ENCODE results near the gene FOXE3. TPM values are rescaled to one million over a fixed set of nuclear protein-coding genes. Genes with fewer than 3 reads are reported as not detected.

The FOXE3 gene
- polyA plus RNA-seq (2012; ENCODE audit: missing spikeins) = not detected

DNA sequence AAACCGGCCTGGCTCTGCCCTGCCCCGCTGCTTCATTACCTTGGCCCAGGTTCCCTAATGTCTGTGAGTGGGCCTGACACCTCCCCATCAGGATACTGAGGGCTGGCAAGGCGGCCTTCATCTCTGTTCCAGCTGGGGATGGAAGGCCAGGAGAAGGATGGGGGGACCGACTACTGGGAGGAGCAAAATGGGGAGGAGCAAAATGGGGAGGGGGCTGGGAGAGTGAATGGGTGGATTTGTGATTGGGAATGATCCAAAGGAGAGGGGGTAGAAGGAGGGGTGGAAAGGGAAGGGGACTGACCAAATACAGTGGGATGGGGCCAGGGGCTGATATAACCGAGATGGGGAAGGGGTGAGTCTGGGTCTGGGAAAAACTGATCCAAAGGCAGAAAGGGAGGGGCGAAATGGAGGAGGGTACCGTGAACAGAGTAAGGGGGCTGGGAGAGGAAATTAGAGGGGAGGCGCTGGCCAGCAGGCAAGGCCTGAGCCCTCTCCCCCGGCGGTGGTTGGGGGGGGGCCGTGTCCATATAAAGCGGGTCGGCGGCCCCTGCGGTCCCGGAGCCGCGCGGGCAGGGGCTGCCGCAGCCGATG lies at the start of gene FOXE3:
TSS of gene FOXE3 (plus strand) at position 558 of the 591 bp plus-strand sequence. CDS start at position 589, 31 bp downstream.
- FAIRE-seq = no peak

DNA sequence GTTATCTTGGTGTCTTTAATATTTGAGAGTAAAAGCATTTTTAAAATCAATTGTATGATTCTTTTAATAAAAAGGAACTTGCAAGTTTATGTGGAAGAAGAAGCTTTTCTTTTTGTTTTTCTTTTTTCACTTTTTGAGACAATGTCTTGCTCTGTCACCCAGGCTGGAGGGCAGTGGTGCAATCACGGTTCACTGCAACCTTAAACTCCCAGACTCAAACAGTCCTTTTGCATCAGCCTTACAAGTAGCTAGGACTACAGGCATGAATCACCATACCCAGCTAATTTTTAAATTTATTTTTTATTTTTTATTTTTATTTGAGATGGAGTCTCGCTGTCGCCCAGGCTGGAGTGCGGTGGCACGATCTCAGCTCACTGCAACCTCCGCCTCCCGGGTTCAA lies 48.4 kb upstream of the FOXE3 start:
- no peak for DNase-seq (ENCODE audit: insufficient read length)
- TF ChIP-seq TAF1 (IDR thresholded peaks at IDR 0.05; ENCODE audit: borderline replicate concordance, low read depth, low read length) (no peak), POLR2A (IDR thresholded peaks at IDR 0.05; ENCODE audit: low read depth, low read length) (no peak), POLR2AphosphoS5 (IDR thresholded peaks at IDR 0.05; ENCODE audit: low read depth, low read length) (no peak)
- no peak for FAIRE-seq

More for the DNA sequence above, at the start of gene FOXE3:
- no peak for TF ChIP-seq POLR2A (IDR thresholded peaks at IDR 0.05; ENCODE audit: low read depth, low read length)
- TF ChIP-seq POLR2AphosphoS5 (IDR thresholded peaks at IDR 0.05; ENCODE audit: low read depth, low read length) = no peak
- TF ChIP-seq TAF1 (IDR thresholded peaks at IDR 0.05; ENCODE audit: borderline replicate concordance, low read depth, low read length) = no peak
- DNase-seq (ENCODE audit: insufficient read length) = no peak

DNA sequence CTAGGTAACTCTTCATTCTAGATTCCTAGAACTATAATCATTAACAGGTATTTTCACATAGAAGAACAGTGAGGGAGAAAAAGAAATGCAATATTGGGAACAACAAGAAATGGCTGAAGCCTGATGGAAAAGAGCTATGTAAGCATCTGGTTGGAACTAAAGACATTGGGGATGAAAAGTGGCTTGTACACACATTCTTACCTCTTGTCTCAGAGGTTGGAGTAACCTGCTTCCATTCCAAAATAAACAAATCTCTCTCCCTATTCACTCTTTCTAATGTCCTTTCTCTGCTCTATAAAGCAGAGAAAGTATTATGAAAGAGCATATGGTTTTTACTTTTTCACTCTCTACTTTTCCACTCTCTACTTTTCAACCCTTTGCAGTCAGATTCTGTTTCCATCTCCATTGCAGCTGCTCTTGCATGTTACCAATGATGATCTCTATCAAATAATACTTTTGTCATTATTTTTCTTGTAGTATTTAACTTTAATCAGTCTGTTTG lies 45.0 kb upstream of the FOXE3 start:
- TF ChIP-seq POLR2AphosphoS5 (IDR thresholded peaks at IDR 0.05; ENCODE audit: low read depth, low read length) (no peak), POLR2A (IDR thresholded peaks at IDR 0.05; ENCODE audit: low read depth, low read length) (no peak), TAF1 (IDR thresholded peaks at IDR 0.05; ENCODE audit: borderline replicate concordance, low read depth, low read length) (no peak)
- DNase-seq (ENCODE audit: insufficient read length) = no peak
- FAIRE-seq = no peak

DNA sequence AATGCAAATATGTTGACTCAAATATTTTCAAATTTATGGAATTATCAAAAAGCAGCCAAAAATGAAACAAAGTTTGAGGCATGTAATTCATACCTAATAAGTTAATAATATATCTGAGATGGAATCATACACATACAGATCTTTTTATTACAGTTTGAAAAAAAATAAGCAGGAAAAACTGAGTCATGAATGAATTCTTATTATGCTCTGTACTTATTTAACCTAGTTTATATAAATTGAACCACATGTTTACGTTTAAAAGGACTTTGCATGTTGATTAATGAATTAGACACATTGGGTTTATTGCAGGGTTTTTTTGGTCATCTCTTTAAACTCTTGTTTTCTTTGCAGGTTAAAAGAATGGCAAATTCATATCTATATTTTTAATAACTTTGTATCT lies 41.6 kb upstream of the FOXE3 start:
- no peak for FAIRE-seq
- DNase-seq (ENCODE audit: insufficient read length) = no peak
- no peak for TF ChIP-seq POLR2A (IDR thresholded peaks at IDR 0.05; ENCODE audit: low read depth, low read length)

DNA sequence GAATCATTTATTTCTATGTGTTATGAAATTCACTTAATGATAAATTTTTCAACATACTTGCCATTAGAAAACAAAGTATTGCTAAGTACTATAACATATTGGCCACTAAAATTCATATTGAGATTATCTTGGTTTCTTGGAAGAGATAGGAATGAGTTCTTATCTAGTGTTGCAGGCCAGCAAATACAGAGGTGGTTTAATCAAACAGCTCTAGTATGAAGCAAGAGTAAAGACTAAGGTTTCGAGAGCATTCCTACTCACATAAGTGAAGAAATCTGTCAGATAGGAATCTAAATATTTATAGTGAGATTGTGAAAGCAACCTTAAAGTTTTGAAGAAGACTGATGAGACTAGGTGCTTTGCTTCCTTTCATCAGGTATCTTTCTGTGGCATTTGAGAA lies 37.9 kb upstream of the FOXE3 start:
- TF ChIP-seq POLR2A (IDR thresholded peaks at IDR 0.05; ENCODE audit: low read depth, low read length) (no peak), TAF1 (IDR thresholded peaks at IDR 0.05; ENCODE audit: borderline replicate concordance, low read depth, low read length) (no peak), POLR2AphosphoS5 (IDR thresholded peaks at IDR 0.05; ENCODE audit: low read depth, low read length) (no peak)
- no peak for DNase-seq (ENCODE audit: insufficient read length)
- FAIRE-seq = no peak

DNA sequence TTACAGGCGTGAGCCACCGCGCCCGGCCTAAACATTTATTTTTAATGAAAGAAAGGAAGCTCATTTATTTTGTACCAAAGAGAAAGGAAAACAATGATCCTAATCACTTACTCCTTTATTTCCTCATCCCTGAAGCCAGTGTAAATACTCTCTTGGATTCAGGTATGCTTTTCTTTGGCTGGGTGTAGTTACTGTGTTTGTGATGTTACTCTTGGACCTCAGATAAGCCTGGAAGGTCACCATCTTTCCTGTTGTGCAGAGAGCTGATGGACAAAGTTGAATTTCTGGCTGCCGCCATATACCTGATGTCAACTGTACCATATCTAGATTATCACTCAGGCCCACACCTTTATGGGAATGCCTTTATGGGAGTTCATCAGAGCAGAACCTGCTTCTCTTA lies 35.4 kb upstream of the FOXE3 start:
- TF ChIP-seq POLR2AphosphoS5 (IDR thresholded peaks at IDR 0.05; ENCODE audit: low read depth, low read length) = no peak
- DNase-seq (ENCODE audit: insufficient read length) = no peak
- no peak for FAIRE-seq

DNA sequence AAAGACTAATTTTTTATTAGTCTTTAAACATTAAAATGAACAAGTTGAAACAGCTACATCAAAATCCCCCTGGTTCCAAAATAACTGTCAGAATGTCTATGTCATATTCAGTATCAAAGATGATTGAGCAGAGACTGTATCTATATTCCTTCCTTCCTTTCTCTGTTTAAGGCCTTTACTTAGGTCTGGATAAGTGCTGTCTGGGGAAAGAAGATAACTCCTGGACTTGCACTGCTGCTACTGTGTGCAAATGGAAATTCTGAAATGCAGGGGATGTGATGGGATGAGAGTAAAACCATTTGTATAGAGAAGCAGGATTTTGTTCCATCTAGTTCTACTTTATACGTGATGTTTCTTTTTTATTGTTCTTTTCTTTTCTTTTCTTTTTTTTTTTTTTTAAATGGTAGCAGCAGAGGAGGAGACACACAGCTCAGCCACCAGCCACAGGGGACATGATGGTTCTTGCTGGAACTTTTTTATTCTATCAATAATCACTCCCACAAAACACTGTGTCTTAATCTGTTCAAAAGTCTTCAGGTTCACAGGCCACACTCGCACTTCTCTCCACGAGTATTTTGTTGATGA lies 33.6 kb upstream of the FOXE3 start:
- TF ChIP-seq TAF1 (IDR thresholded peaks at IDR 0.05; ENCODE audit: borderline replicate concordance, low read depth, low read length) (no peak), POLR2A (IDR thresholded peaks at IDR 0.05; ENCODE audit: low read depth, low read length) (no peak), POLR2AphosphoS5 (IDR thresholded peaks at IDR 0.05; ENCODE audit: low read depth, low read length) (no peak)
- no peak for DNase-seq (ENCODE audit: insufficient read length)
- no peak for FAIRE-seq

DNA sequence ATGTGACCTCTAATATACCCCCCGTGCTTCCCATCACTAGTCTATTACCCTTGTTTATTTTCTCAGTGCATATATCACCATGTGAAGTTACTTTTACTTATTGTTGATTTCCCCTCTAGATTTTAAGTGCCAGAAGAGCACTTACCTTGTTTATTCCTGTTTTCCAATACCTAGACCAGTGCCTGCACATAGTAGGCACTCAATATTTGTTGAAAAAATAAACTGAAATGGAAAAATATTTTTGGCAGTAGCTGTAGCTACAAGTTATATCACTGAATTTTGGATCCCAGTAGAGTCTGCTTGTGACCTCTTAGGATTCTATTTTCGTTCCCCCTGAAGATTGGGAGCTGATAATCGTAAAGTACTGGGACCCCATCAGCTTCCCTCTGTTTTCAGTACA lies 32.0 kb upstream of the FOXE3 start:
- TF ChIP-seq POLR2A (IDR thresholded peaks at IDR 0.05; ENCODE audit: low read depth, low read length) (no peak), POLR2AphosphoS5 (IDR thresholded peaks at IDR 0.05; ENCODE audit: low read depth, low read length) (no peak), TAF1 (IDR thresholded peaks at IDR 0.05; ENCODE audit: borderline replicate concordance, low read depth, low read length) (no peak)
- FAIRE-seq (no peak), DNase-seq (ENCODE audit: insufficient read length) (no peak)

DNA sequence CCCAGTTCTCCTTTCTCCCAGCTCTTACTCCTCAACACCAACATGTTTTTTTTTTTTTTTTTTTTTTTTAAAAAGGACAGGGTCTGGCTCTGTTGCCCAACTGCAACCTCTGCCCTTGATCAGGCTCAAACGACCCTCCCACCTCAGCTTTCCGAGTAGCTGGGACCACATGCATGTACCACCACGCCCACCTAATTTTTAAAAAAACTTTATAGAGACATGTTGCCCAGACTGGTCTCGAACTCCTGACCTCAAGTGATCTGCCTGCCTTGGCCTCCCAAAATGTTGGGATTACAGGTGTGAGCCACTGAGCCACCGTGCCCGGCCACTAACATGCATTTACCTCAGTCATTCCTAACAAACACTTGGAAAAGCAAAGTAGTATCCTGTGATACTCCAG lies 31.1 kb upstream of the FOXE3 start:
- FAIRE-seq = no peak
- DNase-seq (ENCODE audit: insufficient read length) = no peak
- no peak for TF ChIP-seq POLR2A (IDR thresholded peaks at IDR 0.05; ENCODE audit: low read depth, low read length)
- TF ChIP-seq POLR2AphosphoS5 (IDR thresholded peaks at IDR 0.05; ENCODE audit: low read depth, low read length) = no peak
- TF ChIP-seq TAF1 (IDR thresholded peaks at IDR 0.05; ENCODE audit: borderline replicate concordance, low read depth, low read length) = no peak

DNA sequence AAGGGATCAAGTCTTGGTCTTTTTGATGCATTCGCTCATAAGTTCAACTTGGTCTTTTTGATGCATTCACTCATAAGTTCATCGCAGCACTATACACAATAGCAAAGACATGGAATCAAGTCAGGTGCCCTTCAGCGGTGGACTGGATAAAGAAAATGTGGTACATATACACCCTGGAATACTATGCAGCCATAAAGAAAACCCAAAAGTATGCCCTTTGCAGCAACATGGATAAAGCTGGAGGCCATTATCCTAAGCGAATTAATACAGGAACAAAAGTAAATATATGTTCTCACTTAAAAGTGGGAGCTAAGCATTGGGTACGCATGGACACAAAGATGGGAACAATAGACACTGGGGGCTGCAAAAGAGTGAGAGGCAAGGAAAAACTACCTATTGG lies 29.8 kb upstream of the FOXE3 start:
- no peak for TF ChIP-seq POLR2A (IDR thresholded peaks at IDR 0.05; ENCODE audit: low read depth, low read length)
- no peak for TF ChIP-seq POLR2AphosphoS5 (IDR thresholded peaks at IDR 0.05; ENCODE audit: low read depth, low read length)
- no peak for TF ChIP-seq TAF1 (IDR thresholded peaks at IDR 0.05; ENCODE audit: borderline replicate concordance, low read depth, low read length)
- no peak for DNase-seq (ENCODE audit: insufficient read length)

DNA sequence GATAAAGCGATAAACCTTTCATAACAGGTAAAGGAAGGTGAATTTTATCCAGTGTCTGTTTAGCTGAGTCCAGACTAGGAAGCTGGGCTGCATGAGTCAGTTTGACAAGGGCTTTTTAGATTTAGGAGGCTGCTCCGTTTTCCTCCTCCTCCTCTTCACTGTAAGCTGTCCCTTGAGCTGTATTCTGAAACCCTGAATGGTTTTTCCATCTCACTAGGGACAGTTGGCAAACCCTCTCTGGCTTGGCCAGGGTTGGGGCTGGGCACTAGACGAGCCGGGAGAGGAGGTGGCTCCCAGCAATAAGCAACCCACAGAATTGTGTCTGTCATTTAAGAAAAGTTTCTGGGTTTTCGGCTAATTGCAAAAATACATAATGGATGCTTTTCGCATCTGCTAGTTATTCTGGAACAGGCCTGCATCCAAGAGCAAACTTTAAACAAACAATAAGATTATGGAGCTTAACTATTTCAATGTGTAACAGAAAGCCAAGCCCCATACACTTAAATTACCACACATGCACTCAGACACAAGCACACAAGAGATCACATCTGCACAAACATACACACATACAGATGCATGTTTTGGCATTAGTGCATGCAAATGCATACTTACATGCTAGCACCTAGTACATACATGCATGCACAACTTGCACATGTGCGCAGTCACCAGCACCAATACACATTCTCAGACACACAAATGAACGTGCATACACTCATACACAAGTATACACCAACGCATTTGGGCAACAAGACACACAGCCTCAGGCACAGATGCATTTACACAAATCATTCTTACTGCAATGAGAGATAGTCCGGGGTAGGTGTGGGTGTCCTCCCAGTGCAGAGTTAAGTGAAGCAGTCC lies 27.8 kb upstream of the FOXE3 start:
- TF ChIP-seq TAF1 (IDR thresholded peaks at IDR 0.05; ENCODE audit: borderline replicate concordance, low read depth, low read length) (no peak), POLR2A (IDR thresholded peaks at IDR 0.05; ENCODE audit: low read depth, low read length) (no peak), POLR2AphosphoS5 (IDR thresholded peaks at IDR 0.05; ENCODE audit: low read depth, low read length) (no peak)
- DNase-seq (ENCODE audit: insufficient read length) (no peak), FAIRE-seq (peak; percentile 72)

More for the DNA sequence above, 29.8 kb upstream of the FOXE3 start:
- no peak for FAIRE-seq

DNA sequence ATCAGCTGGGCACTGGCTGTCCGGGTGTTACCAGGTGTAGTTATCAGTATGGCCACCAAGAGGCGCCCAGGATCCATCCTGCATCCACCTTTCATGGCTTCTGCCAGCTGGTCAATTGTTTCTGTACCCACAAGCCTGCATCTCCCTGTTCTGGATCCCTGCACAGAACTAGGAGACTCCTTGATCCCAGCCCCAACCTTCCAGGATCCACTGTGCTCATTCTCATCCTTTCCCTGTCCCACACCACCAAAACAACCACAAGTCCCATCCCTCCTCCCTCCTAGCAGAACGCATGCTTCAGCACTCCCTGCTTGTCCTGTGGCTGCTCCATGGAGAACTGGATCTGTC lies 27.2 kb upstream of the FOXE3 start:
- FAIRE-seq (no peak), DNase-seq (ENCODE audit: insufficient read length) (peak; percentile 34)
- TF ChIP-seq POLR2A (IDR thresholded peaks at IDR 0.05; ENCODE audit: low read depth, low read length) = no peak
- no peak for TF ChIP-seq POLR2AphosphoS5 (IDR thresholded peaks at IDR 0.05; ENCODE audit: low read depth, low read length)
